Measurements from ENCODE around the gene DDX25. TPM values are rescaled to one million over a fixed set of nuclear protein-coding genes. Genes with fewer than 3 reads are reported as not detected.

The DDX25 gene
- total and polyA plus RNA-seq, 5 donors from 2014 or later, result not detected

DNA sequence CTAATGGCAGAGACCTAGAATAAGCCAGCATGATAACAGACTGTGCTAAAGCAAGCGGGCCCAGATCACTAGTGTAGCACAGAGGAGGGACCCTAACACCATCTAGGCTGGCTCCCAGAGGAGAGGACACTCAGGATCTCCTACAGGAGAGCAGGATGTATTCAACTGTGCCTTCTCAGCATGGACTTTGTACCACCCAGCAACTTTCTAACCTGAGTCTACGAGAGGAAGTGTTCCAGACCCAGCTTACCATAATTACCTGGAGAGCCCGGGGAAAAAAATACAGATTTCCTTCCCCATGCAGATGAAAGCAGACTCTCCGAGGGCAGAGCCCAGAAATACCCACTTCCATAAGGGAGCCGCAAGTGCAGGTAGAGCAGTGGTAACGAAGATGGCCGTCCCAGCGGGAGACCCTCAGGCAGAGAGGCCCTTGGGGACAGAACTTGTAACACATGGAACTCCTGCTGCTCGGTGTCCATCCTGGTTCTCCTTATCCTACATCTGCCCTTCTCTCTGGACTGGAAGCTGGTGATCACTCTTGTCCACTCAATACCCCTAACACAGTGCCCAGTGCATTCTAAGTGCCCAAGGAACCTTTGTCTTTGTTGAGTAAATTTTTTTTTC lies 20.2 kb downstream of the DDX25 start:
- DNase-seq (no peak), ATAC-seq (ENCODE audit: low read depth in 2 of 2) (no peak)
- no peak overlapping the region for H3K4me3 ChIP-seq (ENCODE audit: low read depth, low read length)
- H3K36me3 ChIP-seq (ENCODE audit: control insufficient read depth, insufficient read depth, low read length), result no peaks in the 10 kb centered on the region
- no peak overlapping the region for H3K27ac ChIP-seq (ENCODE audit: insufficient read depth, low read length, poor library complexity, severe bottlenecking)
- H3K27ac Mint-ChIP-seq, result no peak overlapping the region
- peaks cover 32% of the 10 kb centered on the region for H3K27me3 Mint-ChIP-seq
- no peaks in the 10 kb centered on the region for H3K9me3 ChIP-seq (ENCODE audit: control insufficient read depth in 2 of 2, low read length in 2 of 2)
- peaks cover 0 to 2% (median 0%) of the 10 kb centered on the region in 7 donors for H3K9me3 Mint-ChIP-seq
- peaks cover 0 to 4% (median 0%) of the 10 kb centered on the region in 4 donors for H3K4me1 Mint-ChIP-seq
- no peaks in the 10 kb centered on the region for H3K4me1 ChIP-seq (ENCODE audit: control insufficient read depth, insufficient read depth, low read length, poor library complexity, severe bottlenecking)
- peaks cover 15% of the 10 kb centered on the region for H3K27me3 ChIP-seq (ENCODE audit: control insufficient read depth, insufficient read depth, low read length)
- no peak overlapping the region for H3K4me3 Mint-ChIP-seq
- H3K36me3 Mint-ChIP-seq, result no peaks in the 10 kb centered on the region

DNA sequence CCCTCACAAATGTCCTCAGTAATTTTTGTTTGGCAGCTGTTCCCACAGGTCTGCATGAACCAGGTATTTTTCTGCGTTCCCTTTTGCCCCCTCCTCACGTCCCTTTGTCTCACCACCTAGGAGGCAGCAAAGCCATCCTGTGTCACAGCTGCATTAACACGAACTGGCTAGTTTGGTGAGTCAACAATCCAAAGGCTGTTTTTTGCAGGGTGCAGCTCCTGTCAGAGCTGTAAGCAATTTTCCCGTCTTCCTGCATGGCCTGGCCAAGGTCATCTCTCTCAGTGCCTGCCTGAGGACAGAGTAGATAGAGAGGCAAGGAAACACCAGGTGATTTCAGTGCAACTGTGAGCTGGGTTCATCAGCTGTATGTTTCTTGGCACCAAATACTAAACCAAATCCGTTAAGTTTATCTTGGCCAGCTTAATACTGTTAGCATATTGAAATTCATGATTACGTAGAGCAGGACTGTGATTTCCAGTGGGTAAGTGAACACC lies 21.0 kb downstream of the DDX25 start:
- Mint-ChIP-seq H3K4me3 (no peak overlapping the region), H3K36me3 (no peaks in the 10 kb centered on the region), H3K27me3 (peaks cover 31% of the 10 kb centered on the region), H3K9me3 (peaks cover 0 to 2% (median 0%) of the 10 kb centered on the region in 7 donors), H3K4me1 (peaks cover 0 to 4% (median 0%) of the 10 kb centered on the region in 4 donors), H3K27ac (no peak overlapping the region)
- Histone ChIP-seq H3K4me1 (ENCODE audit: control insufficient read depth, insufficient read depth, low read length, poor library complexity, severe bottlenecking) (no peaks in the 10 kb centered on the region), H3K4me3 (ENCODE audit: low read depth, low read length) (no peak overlapping the region), H3K27me3 (ENCODE audit: control insufficient read depth, insufficient read depth, low read length) (peaks cover 11% of the 10 kb centered on the region), H3K27ac (ENCODE audit: insufficient read depth, low read length, poor library complexity, severe bottlenecking) (no peak overlapping the region), H3K36me3 (ENCODE audit: control insufficient read depth, insufficient read depth, low read length) (no peaks in the 10 kb centered on the region), H3K9me3 (ENCODE audit: control insufficient read depth in 2 of 2, low read length in 2 of 2) (no peaks in the 10 kb centered on the region)
- no peak for ATAC-seq (ENCODE audit: low read depth in 2 of 2)
- DNase-seq, result no peak

DNA sequence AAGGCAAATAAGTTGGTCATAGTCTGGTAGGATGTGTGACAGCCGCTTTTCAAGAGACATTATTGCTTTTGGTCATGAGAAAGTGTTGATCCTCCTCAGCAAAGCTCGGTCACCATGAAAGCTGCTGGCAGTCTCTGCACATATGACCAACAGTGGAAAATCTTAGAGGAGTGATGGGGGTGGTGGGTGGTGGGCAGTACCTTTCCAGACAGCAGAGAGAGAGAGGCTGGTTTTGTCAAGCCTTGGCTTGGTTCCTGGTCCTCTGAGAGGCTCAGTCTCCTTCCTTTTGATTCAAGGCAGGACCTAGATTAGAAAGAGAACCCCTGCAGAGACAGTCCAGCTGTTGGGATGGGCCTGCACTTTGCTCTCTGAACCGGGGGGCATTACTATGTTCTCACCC lies 21.5 kb downstream of the DDX25 start:
- peaks cover 31% of the 10 kb centered on the region for H3K27me3 Mint-ChIP-seq
- no peak for DNase-seq
- no peak for ATAC-seq (ENCODE audit: low read depth in 2 of 2)
- no peaks in the 10 kb centered on the region for H3K9me3 ChIP-seq (ENCODE audit: control insufficient read depth in 2 of 2, low read length in 2 of 2)
- H3K9me3 Mint-ChIP-seq, result peaks cover 0 to 2% (median 0%) of the 10 kb centered on the region in 7 donors
- H3K27me3 ChIP-seq (ENCODE audit: control insufficient read depth, insufficient read depth, low read length), result peaks cover 11% of the 10 kb centered on the region
- no peak overlapping the region for H3K27ac ChIP-seq (ENCODE audit: insufficient read depth, low read length, poor library complexity, severe bottlenecking)
- peaks cover 0 to 4% (median 0%) of the 10 kb centered on the region in 4 donors for H3K4me1 Mint-ChIP-seq
- H3K4me3 Mint-ChIP-seq, result no peak overlapping the region
- no peak overlapping the region for H3K27ac Mint-ChIP-seq
- no peaks in the 10 kb centered on the region for H3K36me3 ChIP-seq (ENCODE audit: control insufficient read depth, insufficient read depth, low read length)
- H3K4me1 ChIP-seq (ENCODE audit: control insufficient read depth, insufficient read depth, low read length, poor library complexity, severe bottlenecking), result no peaks in the 10 kb centered on the region
- no peaks in the 10 kb centered on the region for H3K36me3 Mint-ChIP-seq
- no peak overlapping the region for H3K4me3 ChIP-seq (ENCODE audit: low read depth, low read length)

DNA sequence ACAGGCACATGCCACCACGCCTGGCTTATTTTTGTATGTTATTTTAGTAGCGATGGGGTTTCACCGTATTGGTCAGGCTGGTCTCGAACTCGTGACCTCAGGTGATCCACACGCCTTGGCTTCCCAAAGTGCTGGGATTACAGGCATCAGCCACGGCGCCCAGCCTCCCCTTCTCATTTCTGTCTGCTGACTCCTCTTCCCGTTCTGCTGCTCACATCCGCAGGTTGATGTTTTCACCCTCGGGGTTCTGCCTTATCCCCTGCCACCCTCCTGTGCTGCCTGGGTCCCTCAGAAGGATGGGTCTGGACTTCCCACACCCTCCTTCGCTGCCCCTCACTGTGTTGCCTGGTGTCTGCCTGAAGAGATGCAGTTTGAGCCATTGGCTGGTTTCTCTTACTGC lies 22.4 kb downstream of the DDX25 start:
- Histone ChIP-seq H3K27ac (ENCODE audit: insufficient read depth, low read length, poor library complexity, severe bottlenecking) (no peak overlapping the region), H3K4me1 (ENCODE audit: control insufficient read depth, insufficient read depth, low read length, poor library complexity, severe bottlenecking) (no peaks in the 10 kb centered on the region), H3K36me3 (ENCODE audit: control insufficient read depth, insufficient read depth, low read length) (no peaks in the 10 kb centered on the region), H3K4me3 (ENCODE audit: low read depth, low read length) (no peak overlapping the region), H3K27me3 (ENCODE audit: control insufficient read depth, insufficient read depth, low read length) (peaks cover 11% of the 10 kb centered on the region), H3K9me3 (ENCODE audit: control insufficient read depth in 2 of 2, low read length in 2 of 2) (no peaks in the 10 kb centered on the region)
- peaks cover 31% of the 10 kb centered on the region for H3K27me3 Mint-ChIP-seq
- H3K27ac Mint-ChIP-seq, result peak overlapping the region in 1 of 3 donors; percentile 42
- H3K4me3 Mint-ChIP-seq, result no peak overlapping the region
- peaks cover 0 to 4% (median 0%) of the 10 kb centered on the region in 4 donors for H3K4me1 Mint-ChIP-seq
- peaks cover 0 to 2% (median 0%) of the 10 kb centered on the region in 7 donors for H3K9me3 Mint-ChIP-seq
- H3K36me3 Mint-ChIP-seq, result no peaks in the 10 kb centered on the region
- ATAC-seq (ENCODE audit: low read depth in 2 of 2) (no peak), DNase-seq (no peak)

DNA sequence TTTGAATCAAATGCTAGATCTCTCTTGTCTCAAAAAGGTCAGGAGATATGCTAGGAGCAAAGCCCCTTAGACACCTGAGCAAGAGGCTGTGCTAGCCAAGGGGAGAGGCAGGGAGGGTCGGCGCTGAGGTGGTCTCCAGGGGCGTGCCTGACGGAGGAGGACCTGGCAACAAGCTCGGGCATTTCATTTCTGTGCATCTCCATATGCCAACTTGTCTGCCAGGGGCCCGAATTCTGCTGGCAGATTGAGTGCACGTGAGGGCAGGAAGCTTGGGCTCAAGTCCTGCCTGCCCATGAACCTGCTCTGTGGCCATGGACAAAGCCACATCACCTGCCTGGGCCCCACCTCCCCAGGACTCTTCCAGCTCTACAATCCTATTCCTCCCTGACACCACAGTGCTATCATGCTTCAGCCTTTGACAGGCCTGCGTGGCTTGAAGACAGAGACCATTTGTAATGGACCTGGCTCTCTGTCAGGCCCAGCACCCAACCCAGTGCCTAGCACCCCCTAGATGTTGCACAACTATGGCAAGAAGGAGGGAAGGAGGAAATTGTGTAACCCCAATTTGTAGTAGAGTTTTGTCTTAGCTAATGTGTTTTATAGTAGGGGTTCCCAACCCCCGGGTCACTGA lies 25.3 kb downstream of the DDX25 start:
- no peak overlapping the region for H3K4me3 Mint-ChIP-seq
- H3K9me3 Mint-ChIP-seq, result no peaks in the 10 kb centered on the region
- no peaks in the 10 kb centered on the region for H3K4me1 Mint-ChIP-seq

DNA sequence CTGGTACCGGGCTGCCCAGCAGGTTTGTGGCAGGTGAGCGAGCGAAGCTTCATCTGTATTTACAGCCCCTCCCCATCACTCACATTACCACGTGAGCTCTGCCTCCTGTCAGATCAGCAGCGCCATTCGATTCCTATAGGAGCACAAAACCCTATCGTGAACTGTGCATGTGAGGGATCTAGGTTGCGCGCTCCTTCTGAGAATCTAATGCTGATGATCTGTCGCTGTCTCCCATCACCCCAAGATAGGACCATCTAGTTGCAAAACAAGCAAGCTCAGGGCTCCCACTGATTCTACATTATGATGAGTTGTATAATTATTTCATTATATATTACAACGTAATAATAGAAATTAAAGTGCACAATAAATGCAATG lies 25.8 kb downstream of the DDX25 start:
- H3K4me3 ChIP-seq (ENCODE audit: low read depth, low read length), result no peak overlapping the region
- H3K9me3 Mint-ChIP-seq, result no peaks in the 10 kb centered on the region
- no peak overlapping the region for H3K4me3 Mint-ChIP-seq
- no peaks in the 10 kb centered on the region for H3K4me1 ChIP-seq (ENCODE audit: control insufficient read depth, insufficient read depth, low read length, poor library complexity, severe bottlenecking)
- H3K27ac Mint-ChIP-seq, result no peak overlapping the region
- H3K36me3 Mint-ChIP-seq, result no peaks in the 10 kb centered on the region
- H3K27ac ChIP-seq (ENCODE audit: insufficient read depth, low read length, poor library complexity, severe bottlenecking), result no peak overlapping the region
- no peaks in the 10 kb centered on the region for H3K4me1 Mint-ChIP-seq
- peaks cover 33% of the 10 kb centered on the region for H3K27me3 Mint-ChIP-seq
- H3K9me3 ChIP-seq (ENCODE audit: control insufficient read depth in 2 of 2, low read length in 2 of 2), result no peaks in the 10 kb centered on the region
- no peaks in the 10 kb centered on the region for H3K36me3 ChIP-seq (ENCODE audit: control insufficient read depth, insufficient read depth, low read length)
- ATAC-seq (ENCODE audit: low read depth in 2 of 2) (no peak), DNase-seq (no peak)
- H3K27me3 ChIP-seq (ENCODE audit: control insufficient read depth, insufficient read depth, low read length), result peaks cover 8% of the 10 kb centered on the region

More for the DNA sequence above, 25.3 kb downstream of the DDX25 start:
- Mint-ChIP-seq H3K36me3 (no peaks in the 10 kb centered on the region), H3K27me3 (peaks cover 30% of the 10 kb centered on the region), H3K27ac (no peak overlapping the region)
- no peaks in the 10 kb centered on the region for H3K9me3 ChIP-seq (ENCODE audit: control insufficient read depth in 2 of 2, low read length in 2 of 2)
- no peak overlapping the region for H3K27ac ChIP-seq (ENCODE audit: insufficient read depth, low read length, poor library complexity, severe bottlenecking)
- ATAC-seq (ENCODE audit: low read depth in 2 of 2), result no peak
- H3K4me3 ChIP-seq (ENCODE audit: low read depth, low read length), result no peak overlapping the region
- no peak for DNase-seq
- no peaks in the 10 kb centered on the region for H3K4me1 ChIP-seq (ENCODE audit: control insufficient read depth, insufficient read depth, low read length, poor library complexity, severe bottlenecking)
- peaks cover 11% of the 10 kb centered on the region for H3K27me3 ChIP-seq (ENCODE audit: control insufficient read depth, insufficient read depth, low read length)
- H3K36me3 ChIP-seq (ENCODE audit: control insufficient read depth, insufficient read depth, low read length), result no peaks in the 10 kb centered on the region

DNA sequence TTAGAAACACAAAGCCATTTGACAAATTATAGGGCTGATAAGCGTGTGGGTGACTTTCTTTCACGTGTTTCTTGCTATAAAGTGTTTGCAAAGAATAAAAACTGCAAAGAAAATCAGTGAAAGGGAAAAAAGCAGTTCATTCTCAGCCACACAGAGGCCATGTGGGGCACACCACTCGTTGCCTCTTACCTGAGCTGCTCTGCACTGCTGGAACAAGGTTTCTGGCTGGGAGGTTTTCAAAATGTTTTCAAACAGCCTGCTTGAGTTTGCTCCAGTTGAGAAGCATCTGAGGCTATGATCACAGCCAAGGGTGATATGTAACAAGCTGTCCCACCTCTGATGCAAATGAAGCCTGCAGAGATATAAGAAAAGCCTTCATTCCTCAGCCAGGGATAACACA lies 26.8 kb downstream of the DDX25 start:
- DNase-seq, result no peak
- no peak overlapping the region for H3K4me3 Mint-ChIP-seq
- H3K4me3 ChIP-seq (ENCODE audit: low read depth, low read length), result no peak overlapping the region

DNA sequence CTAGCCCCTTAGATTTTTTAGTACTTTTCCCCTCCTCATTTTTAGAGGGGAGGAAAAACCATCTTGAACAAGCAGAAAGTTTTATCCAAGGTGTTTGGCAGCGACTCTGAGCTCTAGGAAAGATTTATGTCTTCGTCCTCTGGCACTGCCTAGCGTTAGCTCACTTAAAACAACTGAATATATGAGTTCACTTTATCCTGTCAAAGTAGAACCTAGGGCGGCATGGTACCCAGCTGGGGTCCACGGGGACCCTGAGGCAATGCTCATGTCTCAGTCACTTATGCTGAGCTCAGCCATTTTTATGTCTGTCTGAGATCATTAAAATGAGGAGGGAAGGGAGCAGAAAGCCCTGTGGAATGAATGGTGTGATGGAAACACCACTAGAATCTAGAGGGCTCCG lies 27.4 kb downstream of the DDX25 start:
- Mint-ChIP-seq H3K27me3 (peaks cover 22% of the 10 kb centered on the region), H3K4me1 (no peaks in the 10 kb centered on the region), H3K9me3 (no peaks in the 10 kb centered on the region), H3K4me3 (no peak overlapping the region), H3K36me3 (no peaks in the 10 kb centered on the region), H3K27ac (no peak overlapping the region)
- DNase-seq (no peak), ATAC-seq (ENCODE audit: low read depth in 2 of 2) (no peak)
- no peaks in the 10 kb centered on the region for H3K4me1 ChIP-seq (ENCODE audit: control insufficient read depth, insufficient read depth, low read length, poor library complexity, severe bottlenecking)
- H3K27ac ChIP-seq (ENCODE audit: insufficient read depth, low read length, poor library complexity, severe bottlenecking), result no peak overlapping the region
- no peaks in the 10 kb centered on the region for H3K36me3 ChIP-seq (ENCODE audit: control insufficient read depth, insufficient read depth, low read length)
- H3K27me3 ChIP-seq (ENCODE audit: control insufficient read depth, insufficient read depth, low read length), result peaks cover 8% of the 10 kb centered on the region
- no peaks in the 10 kb centered on the region for H3K9me3 ChIP-seq (ENCODE audit: control insufficient read depth in 2 of 2, low read length in 2 of 2)
- no peak overlapping the region for H3K4me3 ChIP-seq (ENCODE audit: low read depth, low read length)

More for the DNA sequence above, 26.8 kb downstream of the DDX25 start:
- Histone ChIP-seq H3K4me1 (ENCODE audit: control insufficient read depth, insufficient read depth, low read length, poor library complexity, severe bottlenecking) (no peaks in the 10 kb centered on the region), H3K9me3 (ENCODE audit: control insufficient read depth in 2 of 2, low read length in 2 of 2) (no peaks in the 10 kb centered on the region), H3K27me3 (ENCODE audit: control insufficient read depth, insufficient read depth, low read length) (peaks cover 8% of the 10 kb centered on the region), H3K27ac (ENCODE audit: insufficient read depth, low read length, poor library complexity, severe bottlenecking) (no peak overlapping the region), H3K36me3 (ENCODE audit: control insufficient read depth, insufficient read depth, low read length) (no peaks in the 10 kb centered on the region)
- H3K36me3 Mint-ChIP-seq, result no peaks in the 10 kb centered on the region
- no peaks in the 10 kb centered on the region for H3K4me1 Mint-ChIP-seq
- no peak for ATAC-seq (ENCODE audit: low read depth in 2 of 2)
- peaks cover 27% of the 10 kb centered on the region for H3K27me3 Mint-ChIP-seq
- no peak overlapping the region for H3K27ac Mint-ChIP-seq
- H3K9me3 Mint-ChIP-seq, result no peaks in the 10 kb centered on the region

Measured in CD4-positive, CD25-positive, alpha-beta regulatory T cell (primary cell).